CD14-positive monocyte (primary cell): Measurements from ENCODE around the gene BZW1. TPM values are rescaled to one million over a fixed set of nuclear protein-coding genes. Genes with fewer than 3 reads are reported as not detected.

Experiments
- DNase-seq, 3 donors: peaks; one replicate each; pipeline ENCODE4 v3.0.0-alpha.2; 2011 to 2022
- H2AFZ ChIP-seq: 2 replicates; pipeline ENCODE4 v1.6.0; 2012; ENCODE audit warnings: mild to moderate bottlenecking, low read depth, low read length, inconsistent platforms; ENCODE audit not compliant: insufficient read depth, poor library complexity, severe bottlenecking
- H3K27ac ChIP-seq, 2 donors: 1 replicate in 1 of 2; 2 replicates in 1 of 2; pipeline ENCODE4 v1.5.1; 2012 to 2013; ENCODE audit warnings: low read length in 2 of 2, control low read depth in 1 of 2, inconsistent platforms in 1 of 2, low read depth in 1 of 2, mild to moderate bottlenecking in 1 of 2
- H3K27me3 ChIP-seq, 2 donors: one replicate each; pipeline versions ENCODE4 v1.6.0 to v1.6.1; 2011 to 2013; ENCODE audit warnings: low read length in 2 of 2; ENCODE audit not compliant: control insufficient read depth in 2 of 2, insufficient read depth in 2 of 2
- H3K36me3 ChIP-seq, 2 donors: replicated peaks in 1 of 2; 1 replicate in 1 of 2; 2 replicates in 1 of 2; pipeline versions ENCODE4 v1.5.1 to v1.6.1; 2012 to 2013; ENCODE audit warnings: low read length in 2 of 2, control low read depth in 1 of 2, inconsistent platforms in 1 of 2, mild to moderate bottlenecking in 1 of 2; ENCODE audit not compliant: insufficient read depth in 2 of 2, control insufficient read depth in 1 of 2
- H3K4me1 ChIP-seq, 2 donors: 1 replicate in 1 of 2; 2 replicates in 1 of 2; pipeline versions ENCODE4 v1.5.1 to v1.6.1; 2012 to 2013; ENCODE audit warnings: low read length in 2 of 2, control low read depth in 1 of 2, inconsistent platforms in 1 of 2, mild to moderate bottlenecking in 1 of 2, moderate library complexity in 1 of 2; ENCODE audit not compliant: insufficient read depth in 2 of 2, control insufficient read depth in 1 of 2
- H3K4me2 ChIP-seq: replicated peaks from 2 replicates; pipeline ENCODE3; 2012; ENCODE audit warnings: low read length, moderate library complexity, mild to moderate bottlenecking; ENCODE audit not compliant: poor library complexity, severe bottlenecking; ENCODE audit errors: extremely low read depth
- H3K4me3 ChIP-seq, 3 experiments: fragments of 200-600 bp in 1 of 3; sonication (generic) in 1 of 3; replicated peaks in 1 of 3; 1 replicate in 2 of 3; 2 replicates in 1 of 3; pipeline ENCODE4 v1.5.1; 2011 to 2013; ENCODE audit warnings: low read length in 3 of 3, mild to moderate bottlenecking in 3 of 3, control low read depth in 2 of 3, low read depth in 2 of 3, inconsistent platforms in 1 of 3, moderate library complexity in 1 of 3
- H3K79me2 ChIP-seq: 2 replicates; pipeline ENCODE4 v1.6.0; 2012; ENCODE audit warnings: mild to moderate bottlenecking, control low read depth, inconsistent platforms, low read length, moderate library complexity; ENCODE audit not compliant: insufficient read depth
- H3K9ac ChIP-seq: 2 replicates; pipeline ENCODE4 v1.6.0; 2017; ENCODE audit warnings: low read length, mild to moderate bottlenecking; ENCODE audit not compliant: insufficient read depth, poor library complexity, severe bottlenecking
- H3K9me3 ChIP-seq, 2 donors: replicated peaks in 1 of 2; 1 replicate in 1 of 2; 2 replicates in 1 of 2; pipeline versions ENCODE4 v1.5.1 to v1.6.1; 2012 to 2013; ENCODE audit warnings: low read length in 2 of 2, control low read depth in 1 of 2; ENCODE audit not compliant: control insufficient read depth in 1 of 2, insufficient read depth in 1 of 2
- H4K20me1 ChIP-seq: 2 replicates; pipeline ENCODE4 v1.6.0; 2012; ENCODE audit warnings: mild to moderate bottlenecking, low read length, control low read depth, moderate library complexity; ENCODE audit not compliant: insufficient read depth
- H3K27ac Mint-ChIP-seq, 7 donors: one replicate each; pipeline ENCODE4 v1.8.0; 2020; ENCODE audit warnings: mild to moderate bottlenecking in 7 of 7, mixed read lengths in 7 of 7, moderate library complexity in 6 of 7, inconsistent platforms in 2 of 7
- H3K27me3 Mint-ChIP-seq, 3 donors: one replicate each; pipeline ENCODE4 v1.8.0; 2021 to 2022; ENCODE audit warnings: low read depth in 3 of 3, mild to moderate bottlenecking in 3 of 3, mixed read lengths in 3 of 3, moderate library complexity in 3 of 3, inconsistent platforms in 1 of 3
- H3K36me3 Mint-ChIP-seq, 2 donors: one replicate each; pipeline ENCODE4 v1.8.0; 2020; ENCODE audit warnings: mixed read lengths in 2 of 2, inconsistent platforms in 1 of 2, mild to moderate bottlenecking in 1 of 2
- H3K4me1 Mint-ChIP-seq: one replicate; pipeline ENCODE4 v1.8.0; 2020; ENCODE audit warnings: mild to moderate bottlenecking, mixed read lengths
- H3K4me3 Mint-ChIP-seq, 2 donors: one replicate each; pipeline ENCODE4 v1.8.0; 2020; ENCODE audit warnings: mild to moderate bottlenecking in 2 of 2, mixed read lengths in 2 of 2, moderate library complexity in 1 of 2
- H3K9me3 Mint-ChIP-seq, 7 donors: one replicate each; pipeline ENCODE4 v1.8.0; 2020 to 2022; ENCODE audit warnings: mixed read lengths in 7 of 7, mild to moderate bottlenecking in 6 of 7, moderate library complexity in 6 of 7, inconsistent platforms in 2 of 7
- WGBS: methylation state at CpG from one replicate; pipeline ENCODE4 v1.1.5; 2013; ENCODE audit warnings: missing lambda C conversion rate; ENCODE audit not compliant: insufficient coverage; 5-methylcytosine and 5-hydroxymethylcytosine counted together
- intact Hi-C, 2 donors: fragments of 100-400 bp; cut with micrococcal nuclease; formaldehyde crosslinking; loops; one replicate each; pipeline versions ENCODE4 v1.15.0 to v1.15.1; 2023
- polyA plus RNA-seq, 3 donors: library from polyadenylated mRNA; depleted of rRNA in 1 of 3; unstranded in 2 of 3; stranded (reverse) in 1 of 3; fragments of 300-500 nt in 2 of 3; fragments of >200 nt in 1 of 3; fragmentation: Illumina TruSeq in 2 of 3; gene quantifications; 1 replicate in 2 of 3; 2 replicates in 1 of 3; pipeline ENCODE4 v1.2.3, GENCODE V29; 2012 to 2021
- TF ChIP-seq, protein P1 (sequence below): fragments of 200-600 bp; IDR thresholded peaks from one replicate; pipeline ENCODE4 v1.8.0; 2022; ENCODE audit warnings: antibody characterized with exemption, mild to moderate bottlenecking

The BZW1 gene
- polyA plus RNA-seq, 3 donors: 58.0 to 221 (median 202) TPM

DNA sequence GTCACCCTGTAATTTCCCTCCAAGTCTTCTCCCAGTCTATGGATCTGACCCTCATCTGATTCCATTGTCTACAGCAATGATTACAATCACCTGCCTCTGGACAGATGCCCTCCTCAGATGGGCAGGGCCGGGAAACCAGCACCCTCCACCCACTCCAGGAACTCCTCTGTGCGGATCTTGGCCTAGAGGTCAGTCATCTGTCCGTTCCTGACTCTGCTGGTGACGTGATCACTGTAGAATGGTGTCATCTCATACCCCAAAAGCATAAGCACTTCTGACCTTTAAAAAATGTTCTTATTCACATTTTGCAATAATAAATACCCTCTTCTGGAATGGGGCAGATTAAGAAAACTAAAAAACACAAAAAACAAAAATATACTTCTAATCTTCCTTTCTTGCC lies 29.5 kb upstream of the BZW1 start:
- Histone ChIP-seq H3K36me3 (no peaks in the 10 kb centered on the region), H2AFZ (peak overlapping the region; percentile 51), H3K4me1 (peaks cover 14 to 25% of the 10 kb centered on the region in 2 donors), H3K9me3 (no peaks in the 10 kb centered on the region), H3K4me3 (no peak overlapping the region), H4K20me1 (no peaks in the 10 kb centered on the region), H3K4me2 (peak overlapping the region; percentile 35), H3K27ac (peak overlapping the region in 1 of 2 donors; percentile 62), H3K27me3 (no peaks in the 10 kb centered on the region), H3K9ac (no peak overlapping the region), H3K79me2 (no peaks in the 10 kb centered on the region)
- peaks cover 18% of the 10 kb centered on the region for H3K4me1 Mint-ChIP-seq
- DNase-seq: peak in 1 of 3 donors; percentile 15
- 58% methylated on average over 4 of the region's 4 CpGs for WGBS
- peaks cover 0 to 3% (median 0%) of the 10 kb centered on the region in 7 donors for H3K9me3 Mint-ChIP-seq
- peak overlapping the region in 6 of 7 donors; percentile 63 to 94 (median 87) for H3K27ac Mint-ChIP-seq
- H3K4me3 Mint-ChIP-seq: peak overlapping the region in 1 of 2 donors; percentile 28
- intact Hi-C loops: no loop called here
- TF ChIP-seq, protein P1, sequence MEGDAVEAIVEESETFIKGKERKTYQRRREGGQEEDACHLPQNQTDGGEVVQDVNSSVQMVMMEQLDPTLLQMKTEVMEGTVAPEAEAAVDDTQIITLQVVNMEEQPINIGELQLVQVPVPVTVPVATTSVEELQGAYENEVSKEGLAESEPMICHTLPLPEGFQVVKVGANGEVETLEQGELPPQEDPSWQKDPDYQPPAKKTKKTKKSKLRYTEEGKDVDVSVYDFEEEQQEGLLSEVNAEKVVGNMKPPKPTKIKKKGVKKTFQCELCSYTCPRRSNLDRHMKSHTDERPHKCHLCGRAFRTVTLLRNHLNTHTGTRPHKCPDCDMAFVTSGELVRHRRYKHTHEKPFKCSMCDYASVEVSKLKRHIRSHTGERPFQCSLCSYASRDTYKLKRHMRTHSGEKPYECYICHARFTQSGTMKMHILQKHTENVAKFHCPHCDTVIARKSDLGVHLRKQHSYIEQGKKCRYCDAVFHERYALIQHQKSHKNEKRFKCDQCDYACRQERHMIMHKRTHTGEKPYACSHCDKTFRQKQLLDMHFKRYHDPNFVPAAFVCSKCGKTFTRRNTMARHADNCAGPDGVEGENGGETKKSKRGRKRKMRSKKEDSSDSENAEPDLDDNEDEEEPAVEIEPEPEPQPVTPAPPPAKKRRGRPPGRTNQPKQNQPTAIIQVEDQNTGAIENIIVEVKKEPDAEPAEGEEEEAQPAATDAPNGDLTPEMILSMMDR: no peak
- H3K36me3 Mint-ChIP-seq: peaks cover 0 to 4% of the 10 kb centered on the region in 2 donors
- H3K27me3 Mint-ChIP-seq: peaks cover 0 to 2% (median 0%) of the 10 kb centered on the region in 3 donors

DNA sequence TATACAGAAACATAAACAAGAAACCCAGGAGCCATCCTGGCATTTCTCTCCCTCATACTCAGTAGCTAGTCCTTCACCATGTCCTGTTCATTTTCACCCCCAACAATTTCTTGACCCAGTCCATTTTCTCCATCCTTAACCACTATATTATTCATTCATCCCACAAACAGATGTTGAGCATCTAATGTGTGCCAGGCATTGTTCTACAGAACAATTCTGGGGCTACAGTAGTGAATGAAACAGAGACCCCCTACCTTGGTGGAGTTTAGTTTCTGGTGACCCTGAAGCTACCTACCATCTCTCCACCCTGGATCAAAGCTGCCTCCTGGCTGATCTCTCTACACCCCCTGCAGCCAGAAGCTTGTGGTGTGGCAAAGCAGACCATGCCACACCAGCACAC lies 27.5 kb upstream of the BZW1 start:
- Mint-ChIP-seq H3K9me3 (peaks cover 0 to 3% (median 0%) of the 10 kb centered on the region in 7 donors), H3K4me3 (no peak overlapping the region), H3K4me1 (peaks cover 18% of the 10 kb centered on the region), H3K27me3 (peaks cover 0 to 2% (median 0%) of the 10 kb centered on the region in 3 donors), H3K27ac (no peak overlapping the region), H3K36me3 (peaks cover 0 to 7% of the 10 kb centered on the region in 2 donors)
- Histone ChIP-seq H3K9ac (no peak overlapping the region), H3K4me2 (no peak overlapping the region), H2AFZ (no peak overlapping the region), H3K9me3 (no peaks in the 10 kb centered on the region), H3K27me3 (no peaks in the 10 kb centered on the region), H3K27ac (no peak overlapping the region), H3K4me1 (peaks cover 14 to 26% of the 10 kb centered on the region in 2 donors), H3K36me3 (no peaks in the 10 kb centered on the region), H3K4me3 (no peak overlapping the region), H3K79me2 (no peaks in the 10 kb centered on the region), H4K20me1 (no peaks in the 10 kb centered on the region)
- intact Hi-C loops: no loop called here
- TF ChIP-seq, protein P1: no peak
- DNase-seq: no peak
